Uterus (tissue), 2 donors: ENCODE results near the gene KLHDC2.

ENCODE experiments used
- POLR2A ChIP-seq, 2 donors: fragments of 450-650 bp; IDR thresholded peaks; one replicate each; pipeline ENCODE4 v1.6.1; 2016; ENCODE audit warnings: antibody characterized with exemption in 2 of 2, mild to moderate bottlenecking in 1 of 2, moderate library complexity in 1 of 2
- TF ChIP-seq, protein P1 (sequence below), 4 experiments: fragments of 200-600 bp in 2 of 4; fragments of 450-650 bp in 2 of 4; sonication (generic) in 2 of 4; IDR thresholded peaks; one replicate each; pipeline ENCODE4 v1.5.1; 2016 to 2019; ENCODE audit warnings: antibody characterized with exemption in 4 of 4, mild to moderate bottlenecking in 2 of 4, moderate library complexity in 1 of 4

DNA sequence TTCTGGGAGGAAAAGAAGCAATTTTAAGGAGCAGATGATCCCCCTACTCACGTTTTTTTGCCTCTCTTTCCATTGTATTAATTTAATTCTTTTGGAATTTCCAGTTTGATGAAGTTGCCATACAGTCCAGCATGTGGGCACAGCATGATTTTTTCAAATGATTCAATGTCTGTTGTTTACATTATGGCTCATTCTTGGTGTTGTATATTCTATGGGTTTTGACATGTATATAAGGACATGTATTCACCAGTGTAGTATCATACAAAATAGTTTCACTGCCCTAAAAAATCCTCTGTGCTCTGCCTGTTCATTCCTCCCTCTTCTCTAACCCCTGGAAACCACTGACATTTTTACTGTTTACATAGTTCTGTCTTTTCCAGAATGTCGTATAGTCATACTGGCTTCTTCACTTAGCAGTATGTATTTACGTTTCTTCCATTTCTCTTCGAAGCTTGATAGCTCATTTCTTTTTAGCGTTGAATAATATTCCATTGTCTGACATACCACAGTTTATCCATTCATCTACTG, 13.3 kb upstream of the KLHDC2 start:
- TF ChIP-seq, protein P1, sequence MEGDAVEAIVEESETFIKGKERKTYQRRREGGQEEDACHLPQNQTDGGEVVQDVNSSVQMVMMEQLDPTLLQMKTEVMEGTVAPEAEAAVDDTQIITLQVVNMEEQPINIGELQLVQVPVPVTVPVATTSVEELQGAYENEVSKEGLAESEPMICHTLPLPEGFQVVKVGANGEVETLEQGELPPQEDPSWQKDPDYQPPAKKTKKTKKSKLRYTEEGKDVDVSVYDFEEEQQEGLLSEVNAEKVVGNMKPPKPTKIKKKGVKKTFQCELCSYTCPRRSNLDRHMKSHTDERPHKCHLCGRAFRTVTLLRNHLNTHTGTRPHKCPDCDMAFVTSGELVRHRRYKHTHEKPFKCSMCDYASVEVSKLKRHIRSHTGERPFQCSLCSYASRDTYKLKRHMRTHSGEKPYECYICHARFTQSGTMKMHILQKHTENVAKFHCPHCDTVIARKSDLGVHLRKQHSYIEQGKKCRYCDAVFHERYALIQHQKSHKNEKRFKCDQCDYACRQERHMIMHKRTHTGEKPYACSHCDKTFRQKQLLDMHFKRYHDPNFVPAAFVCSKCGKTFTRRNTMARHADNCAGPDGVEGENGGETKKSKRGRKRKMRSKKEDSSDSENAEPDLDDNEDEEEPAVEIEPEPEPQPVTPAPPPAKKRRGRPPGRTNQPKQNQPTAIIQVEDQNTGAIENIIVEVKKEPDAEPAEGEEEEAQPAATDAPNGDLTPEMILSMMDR (IDR thresholded peaks at IDR 0.05), result no peak
- TF ChIP-seq POLR2A (IDR thresholded peaks at IDR 0.05), result no peak
